ENCODE data around the gene EFNB2.

Gene EFNB2

DNA sequence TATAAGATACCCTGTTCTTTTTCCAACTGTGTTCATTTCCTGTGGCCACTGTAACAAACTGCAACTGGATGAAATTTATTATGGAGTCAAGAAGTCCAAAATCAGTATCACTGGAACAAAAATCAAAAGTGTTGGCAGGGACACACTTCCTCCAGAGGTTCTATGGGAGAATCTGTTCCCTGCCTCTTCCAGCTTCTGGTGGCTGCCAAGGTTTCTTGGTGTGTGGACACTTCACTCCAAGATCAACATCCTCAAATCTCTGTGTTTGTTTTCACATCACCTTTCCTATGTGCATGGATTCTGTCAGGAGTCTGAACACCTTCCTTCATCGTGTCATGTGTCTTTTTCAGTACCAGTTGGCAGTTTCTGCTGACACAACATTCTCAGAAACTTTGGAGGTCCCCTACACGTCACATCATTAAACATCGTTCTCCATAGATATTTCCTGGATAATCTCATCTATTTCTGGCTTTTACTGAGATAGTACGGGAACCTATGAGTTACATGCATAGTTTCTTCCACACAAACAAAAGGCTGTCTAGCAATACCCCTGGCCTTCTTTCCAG, 15.2 kb upstream of the EFNB2 start:
- DNase-seq (ENCODE audit: low read depth), result no peak

GRCh38 chr13:106548064-106548696, 12.7 kb upstream of the EFNB2 start:
- no peak for DNase-seq (ENCODE audit: low read depth)

- no peak for DNase-seq (ENCODE audit: low read depth)
Observed at GRCh38 chr13:106541826-106542225, 6.4 kb upstream of the EFNB2 start.

- no peak for DNase-seq (ENCODE audit: low read depth)
Observed at GRCh38 chr13:106540613-106541012, 5.2 kb upstream of the EFNB2 start.

- DNase-seq (ENCODE audit: low read depth), result no peak
Observed at GRCh38 chr13:106537521-106537920, 2.1 kb upstream of the EFNB2 start.

DNA sequence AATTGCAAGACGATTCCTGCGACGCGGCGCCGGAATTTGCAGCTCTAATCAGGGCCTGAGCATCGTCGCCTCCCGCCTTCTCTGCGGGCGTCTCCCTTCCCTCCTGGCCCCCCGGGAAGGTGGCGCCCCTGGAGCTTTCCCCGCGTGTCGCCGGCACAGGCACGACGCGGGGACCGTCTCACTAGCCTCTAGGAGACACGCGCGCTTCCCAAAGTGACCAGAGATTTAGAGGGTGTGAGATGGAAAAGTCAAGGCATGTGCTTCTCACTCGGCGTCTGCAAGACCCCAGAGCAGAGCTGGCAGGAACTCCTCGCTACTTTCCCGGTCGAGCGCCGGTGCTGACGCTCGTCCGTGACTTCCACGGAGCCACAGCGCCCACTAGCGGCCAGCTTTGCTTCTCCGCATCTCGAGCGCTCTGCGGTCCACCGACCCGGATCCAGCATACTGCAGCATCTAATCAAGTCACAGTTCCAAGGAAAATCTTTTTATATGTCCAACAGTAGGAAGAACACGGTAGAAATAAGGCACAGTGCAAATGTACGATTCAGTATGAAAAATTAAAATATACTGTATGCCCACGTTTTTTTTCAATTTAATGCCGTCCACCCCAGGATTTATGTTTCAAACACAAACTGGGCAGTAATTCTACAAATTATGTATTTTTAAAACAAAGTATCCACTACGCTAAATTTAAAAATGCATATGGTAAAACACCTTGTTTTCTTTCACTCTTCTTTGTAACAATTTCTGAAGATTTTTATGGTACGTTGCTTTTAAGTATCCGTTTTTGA, 977 bp upstream of the EFNB2 start:
- DNase-seq (ENCODE audit: low read depth), result peak; percentile 95

- no peak for DNase-seq (ENCODE audit: low read depth)
Observed at GRCh38 chr13:106534639-106535551, 567 bp downstream of the EFNB2 start.

DNA sequence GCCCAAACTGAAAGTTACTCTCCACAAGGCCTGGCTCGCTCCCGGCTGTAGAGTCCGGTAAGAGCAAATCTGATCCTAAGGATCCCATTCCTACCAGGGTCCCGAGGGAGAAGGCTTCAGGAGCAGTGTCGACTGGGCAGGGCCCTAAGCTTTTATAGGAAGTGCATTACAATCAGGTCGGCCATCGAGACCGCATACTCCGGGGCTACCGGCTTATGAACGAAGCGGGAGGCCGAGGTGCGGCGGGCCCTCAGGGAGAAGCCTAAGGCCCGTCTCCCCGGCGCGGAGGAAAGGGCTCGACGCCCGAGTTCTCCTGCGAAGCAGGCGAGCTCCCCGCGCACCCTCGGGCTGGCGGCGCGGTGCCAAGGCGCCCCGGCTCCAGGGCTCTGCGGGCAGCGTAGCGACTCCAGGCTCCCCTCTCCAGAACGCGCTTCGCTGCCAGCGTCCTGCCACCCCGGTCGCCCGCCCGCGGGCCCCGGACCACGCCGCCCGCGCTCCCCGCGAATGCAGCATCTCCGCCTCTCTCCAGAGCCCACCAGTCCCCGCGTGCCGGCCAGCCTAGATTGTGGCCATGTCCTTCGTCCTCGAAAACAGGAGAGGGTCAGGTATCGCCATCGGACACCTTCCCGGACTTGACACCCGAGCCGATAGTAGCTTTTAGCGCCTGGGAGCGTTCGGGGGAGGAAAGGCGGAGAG, 1.4 kb downstream of the EFNB2 start:
- DNase-seq (ENCODE audit: low read depth), result no peak

- no peak for DNase-seq (ENCODE audit: low read depth)
Observed at GRCh38 chr13:106533101-106533942, 2.1 kb downstream of the EFNB2 start.

GRCh38 chr13:106532111-106532929, 3.1 kb downstream of the EFNB2 start:
- no peak for DNase-seq (ENCODE audit: low read depth)

DNA sequence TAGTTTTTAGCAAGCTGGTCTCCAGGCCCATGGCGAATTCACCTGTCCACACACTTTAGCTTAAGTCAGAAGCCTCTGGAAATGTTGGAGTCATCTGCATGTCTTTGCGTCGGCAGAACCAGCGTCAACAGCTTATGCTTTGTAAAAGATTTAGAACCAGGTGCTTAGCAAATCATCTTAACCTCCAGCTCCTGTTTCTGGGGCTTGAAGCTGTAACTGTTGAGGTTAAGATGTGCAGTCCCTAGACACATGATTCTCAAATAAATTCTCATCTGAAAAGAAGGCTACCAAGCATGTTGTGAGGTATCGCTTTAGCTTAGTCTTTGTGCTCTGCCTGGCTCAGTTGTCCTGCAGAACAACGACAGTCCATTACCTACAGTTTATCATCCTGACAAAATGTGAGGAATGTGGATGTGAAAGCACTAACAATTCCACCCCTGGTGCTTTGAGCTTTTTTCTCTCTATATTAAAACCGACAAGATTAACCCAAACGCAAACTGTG, 4.4 kb downstream of the EFNB2 start:
- DNase-seq (ENCODE audit: low read depth), result no peak

GRCh38 chr13:106530171-106530851, 5.2 kb downstream of the EFNB2 start:
- no peak for DNase-seq (ENCODE audit: low read depth)

GRCh38 chr13:106529415-106530170, 5.9 kb downstream of the EFNB2 start:
- no peak for DNase-seq (ENCODE audit: low read depth)

GRCh38 chr13:106528718-106529414, 6.6 kb downstream of the EFNB2 start:
- no peak for DNase-seq (ENCODE audit: low read depth)

DNA sequence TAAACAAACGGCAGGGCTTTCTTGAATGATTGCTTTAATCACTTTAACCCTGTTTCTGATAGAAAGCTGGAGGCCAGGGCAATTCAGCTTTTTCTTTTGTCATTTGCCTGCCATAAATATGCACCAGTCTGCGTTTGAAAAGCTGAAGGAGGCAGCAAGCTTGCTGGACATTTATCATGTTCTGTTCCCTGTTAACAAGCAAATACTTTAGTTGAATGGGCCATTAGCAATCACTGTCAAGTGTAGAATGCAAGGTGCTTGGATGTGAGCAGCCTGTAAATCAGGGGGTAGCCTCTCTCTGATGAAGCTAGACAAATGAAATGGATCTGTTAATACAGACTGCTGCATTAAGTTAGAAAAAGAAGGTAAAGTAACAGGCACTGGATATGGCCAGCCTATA, 7.6 kb downstream of the EFNB2 start:
- DNase-seq (ENCODE audit: low read depth), result no peak

GRCh38 chr13:106527445-106527801, 8.0 kb downstream of the EFNB2 start:
- DNase-seq (ENCODE audit: low read depth), result no peak

GRCh38 chr13:106526738-106527444, 8.6 kb downstream of the EFNB2 start:
- no peak for DNase-seq (ENCODE audit: low read depth)

All from activated T-cell treated with anti-CD3 and anti-CD28 coated beads for 1 hour (primary cell).